Brain microvascular endothelial cell (primary cell): ENCODE measurements around the gene NLRP7.

Experiments used
- DNase-seq: peaks from one replicate; pipeline ENCODE4 v3.0.0-alpha.2; 2020
- H3K27ac ChIP-seq: fragments of 250-450 bp; sonication (Bioruptor Pico); 2 replicates; pipeline ENCODE4 v1.5.1; 2020; ENCODE audit warnings: mild to moderate bottlenecking, moderate library complexity
- H3K27me3 ChIP-seq: fragments of 250-450 bp; sonication (Bioruptor Pico); replicated peaks from 2 replicates; pipeline ENCODE4 v1.5.1; 2020; ENCODE audit warnings: mild to moderate bottlenecking
- H3K36me3 ChIP-seq: fragments of 250-450 bp; sonication (Bioruptor Pico); replicated peaks from 2 replicates; pipeline ENCODE4 v1.5.1; 2020; ENCODE audit warnings: mild to moderate bottlenecking
- H3K4me3 ChIP-seq: 2 replicates; pipeline ENCODE4 v1.5.1; 2011; ENCODE audit warnings: low read depth, mild to moderate bottlenecking, control low read depth, low read length, moderate library complexity
- CTCF ChIP-seq: IDR thresholded peaks from 2 replicates; pipeline ENCODE4 v1.5.1; 2011; ENCODE audit warnings: low read depth, mild to moderate bottlenecking, moderate library complexity, low read length, control low read depth, inconsistent platforms; ENCODE audit errors: missing control alignments
- in situ Hi-C: cut with HindIII; loops from 2 replicates; pipeline ENCODE4 v1.10.0; 2017; ENCODE audit warnings: low sequenced_read_pairs, low pct_ligation_motif_present

Gene NLRP7

GRCh38 chr19:54875506-54875905 is 71.8 kb downstream of the NLRP7 start:
- no peak overlapping the region for H3K27ac ChIP-seq
- H3K36me3 ChIP-seq = no peaks in the 10 kb centered on the region
- no peak for DNase-seq
- H3K27me3 ChIP-seq = no peaks in the 10 kb centered on the region
- in situ Hi-C loops = no loop called here
- no peak for TF ChIP-seq CTCF
- H3K4me3 ChIP-seq = no peak overlapping the region

GRCh38 chr19:54873990-54874389 is 73.3 kb downstream of the NLRP7 start, which contains the start of gene FCAR:
Gene FCAR, plus strand, starts transcription at chr19:54874235. Its CDS starts 55 bp downstream, at chr19:54874290.
- TF ChIP-seq CTCF = no peak
- no peak within 1 kb of the TSS for H3K4me3 ChIP-seq
- no peaks in the 10 kb centered on the region for H3K36me3 ChIP-seq
- H3K27ac ChIP-seq = no peak within 1 kb of the TSS
- no peaks in the 10 kb centered on the region for H3K27me3 ChIP-seq
- in situ Hi-C loops = no loop called here
- DNase-seq = no peak
